Stimulated activated CD8-positive, alpha-beta memory T cell treated with anti-CD3 and anti-CD28 coated beads, Interleukin-15, amount 100 ng/mL, for 48 hours (primary cell): ENCODE measurements around the gene AP4E1.
"Not testable (repeated sequence)": the region's sequence is repeated elsewhere in the genome, so short reads cannot be mapped to it uniquely, and the experiment has no call there.

ENCODE experiments used
- DNase-seq, 2 donors: peaks; one replicate each; pipeline ENCODE4 v3.0.0-alpha.2; 2020; ENCODE audit warnings: low read depth in 2 of 2

AP4E1 gene

GRCh38 chr15:50945725-50946124, 37.2 kb downstream of the AP4E1 start:
- DNase-seq: no peak

- DNase-seq: not testable (repeated sequence)
Observed at GRCh38 chr15:50950745-50951144, 42.3 kb downstream of the AP4E1 start.

GRCh38 chr15:50953302-50953701, 44.8 kb downstream of the AP4E1 start:
- DNase-seq: no peak

GRCh38 chr15:50954837-50955236, 46.4 kb downstream of the AP4E1 start:
- DNase-seq: not testable (repeated sequence)

GRCh38 chr15:50959717-50960116, 51.2 kb downstream of the AP4E1 start:
- DNase-seq: no peak

- no peak for DNase-seq
Observed at GRCh38 chr15:50964075-50964474, 55.6 kb downstream of the AP4E1 start.

- no peak for DNase-seq
Observed at GRCh38 chr15:50968353-50968752, 59.9 kb downstream of the AP4E1 start.

- DNase-seq: no peak
Observed at GRCh38 chr15:50970524-50970923, 62.0 kb downstream of the AP4E1 start.

GRCh38 chr15:50971115-50971514, 62.6 kb downstream of the AP4E1 start:
- no peak for DNase-seq

GRCh38 chr15:50971542-50971941, 63.1 kb downstream of the AP4E1 start:
- DNase-seq: no peak

GRCh38 chr15:50973605-50974004, 65.1 kb downstream of the AP4E1 start:
- DNase-seq: no peak

- no peak for DNase-seq
Observed at GRCh38 chr15:50977162-50977561, 68.7 kb downstream of the AP4E1 start.

- no peak for DNase-seq
Observed at GRCh38 chr15:50978580-50978979, 70.1 kb downstream of the AP4E1 start.

- DNase-seq: no peak
Observed at GRCh38 chr15:50979041-50979440, 70.6 kb downstream of the AP4E1 start.

- no peak for DNase-seq
Observed at GRCh38 chr15:50993598-50993997, 85.1 kb downstream of the AP4E1 start.

- DNase-seq: no peak
Observed at GRCh38 chr15:50996641-50997040, 88.2 kb downstream of the AP4E1 start.

GRCh38 chr15:50997371-50998051, 89.0 kb downstream of the AP4E1 start:
- no peak for DNase-seq

GRCh38 chr15:51004103-51004551, 95.6 kb downstream of the AP4E1 start:
- DNase-seq: no peak

- DNase-seq: no peak
Observed at GRCh38 chr15:51006336-51006985, 98.0 kb downstream of the AP4E1 start.

- DNase-seq: no peak
Observed at GRCh38 chr15:51007131-51007666, 98.7 kb downstream of the AP4E1 start.

GRCh38 chr15:51011212-51011611, 102.7 kb downstream of the AP4E1 start:
- no peak for DNase-seq

- DNase-seq: no peak
Observed at GRCh38 chr15:51016615-51017014, 108.1 kb downstream of the AP4E1 start.

GRCh38 chr15:51022206-51022605, 113.7 kb downstream of the AP4E1 start:
- no peak for DNase-seq
